Brain microvascular endothelial cell (primary cell): ENCODE data around the gene IP6K2.

Experiments used
- DNase-seq: peaks from one replicate; pipeline ENCODE4 v3.0.0-alpha.2; 2020
- H3K27ac ChIP-seq: fragments of 250-450 bp; sonication (Bioruptor Pico); 2 replicates; pipeline ENCODE4 v1.5.1; 2020; ENCODE audit warnings: mild to moderate bottlenecking, moderate library complexity
- H3K27me3 ChIP-seq: fragments of 250-450 bp; sonication (Bioruptor Pico); replicated peaks from 2 replicates; pipeline ENCODE4 v1.5.1; 2020; ENCODE audit warnings: mild to moderate bottlenecking
- H3K36me3 ChIP-seq: fragments of 250-450 bp; sonication (Bioruptor Pico); replicated peaks from 2 replicates; pipeline ENCODE4 v1.5.1; 2020; ENCODE audit warnings: mild to moderate bottlenecking
- H3K4me3 ChIP-seq: 2 replicates; pipeline ENCODE4 v1.5.1; 2011; ENCODE audit warnings: low read depth, mild to moderate bottlenecking, control low read depth, low read length, moderate library complexity
- CTCF ChIP-seq: IDR thresholded peaks from 2 replicates; pipeline ENCODE4 v1.5.1; 2011; ENCODE audit warnings: low read depth, mild to moderate bottlenecking, moderate library complexity, low read length, control low read depth, inconsistent platforms; ENCODE audit errors: missing control alignments
- in situ Hi-C: cut with HindIII; loops from 2 replicates; pipeline ENCODE4 v1.10.0; 2017; ENCODE audit warnings: low sequenced_read_pairs, low pct_ligation_motif_present

The IP6K2 gene

GRCh38 chr3:48672522-48672921, 44.5 kb downstream of the IP6K2 start:
- no peak for DNase-seq
- Histone ChIP-seq H3K27me3 (no peaks in the 10 kb centered on the region), H3K27ac (no peak overlapping the region), H3K4me3 (no peak overlapping the region), H3K36me3 (no peaks in the 10 kb centered on the region)
- TF ChIP-seq CTCF: no peak
- in situ Hi-C loops: no loop called here

GRCh38 chr3:48664929-48665328, 52.1 kb downstream of the IP6K2 start:
- no peak for DNase-seq
- Histone ChIP-seq H3K27me3 (no peaks in the 10 kb centered on the region), H3K4me3 (no peak overlapping the region), H3K27ac (no peak overlapping the region), H3K36me3 (no peaks in the 10 kb centered on the region)
- in situ Hi-C loops: no loop called here
- TF ChIP-seq CTCF: no peak

- H3K4me3 ChIP-seq: no peak overlapping the region
- TF ChIP-seq CTCF: no peak
- in situ Hi-C loops: no loop called here
- no peaks in the 10 kb centered on the region for H3K27me3 ChIP-seq
- no peak overlapping the region for H3K27ac ChIP-seq
- no peaks in the 10 kb centered on the region for H3K36me3 ChIP-seq
- no peak for DNase-seq
These were observed 52.7 kb downstream of the IP6K2 start for GRCh38 chr3:48664313-48664644.

GRCh38 chr3:48663489-48664312, 53.3 kb downstream of the IP6K2 start:
- DNase-seq: peak; percentile 96
- Histone ChIP-seq H3K27me3 (no peaks in the 10 kb centered on the region), H3K4me3 (peak overlapping the region; percentile 64), H3K27ac (peak overlapping the region; percentile 87), H3K36me3 (no peaks in the 10 kb centered on the region)
- in situ Hi-C loops: no loop called here
- peak; percentile 83 for TF ChIP-seq CTCF

GRCh38 chr3:48662753-48663488, 54.1 kb downstream of the IP6K2 start, which contains the start of gene CELSR3:
Gene CELSR3 (minus strand): TSS chr3:48662886. CDS start chr3:48662634, 252 bp downstream.
- no peak for TF ChIP-seq CTCF
- peak; percentile 78 for DNase-seq
- Histone ChIP-seq H3K27ac (peak within 1 kb of the TSS; percentile 87), H3K36me3 (no peaks in the 10 kb centered on the region), H3K4me3 (peak within 1 kb of the TSS; percentile 64), H3K27me3 (no peaks in the 10 kb centered on the region)
- in situ Hi-C loops: no loop called here
